Bronchial epithelial cell (primary cell): ENCODE data around the gene NOX4. TPM values are rescaled to one million over a fixed set of nuclear protein-coding genes. Genes with fewer than 3 reads are reported as not detected.
A peak's percentile ranks its signal among the peaks of the same experiment; 100 is the strongest.

ENCODE experiments used
- DNase-seq: peaks from one replicate; pipeline ENCODE4 v3.0.0-alpha.2; 2010; ENCODE audit warnings: low read depth
- FAIRE-seq: peaks from 2 replicates; lab custom pipeline; 2011; peaks lifted over from hg19 to GRCh38; lab: Jason Lieb, UNC
- H3K27me3 ChIP-seq: 2 replicates; pipeline ENCODE4 v1.5.1; 2011; ENCODE audit warnings: low read length; ENCODE audit not compliant: control insufficient read depth, insufficient read depth
- H3K36me3 ChIP-seq: 2 replicates; pipeline ENCODE4 v1.5.1; 2011; ENCODE audit warnings: low read length; ENCODE audit not compliant: control insufficient read depth, insufficient read depth
- H3K4me3 ChIP-seq: 2 replicates; pipeline ENCODE4 v1.5.1; 2011; ENCODE audit warnings: mild to moderate bottlenecking, low read depth, low read length, control low read depth
- CTCF ChIP-seq: IDR thresholded peaks from 2 replicates; pipeline ENCODE4 v1.5.1; 2011; ENCODE audit warnings: mild to moderate bottlenecking, moderate library complexity, low read length, control low read depth, inconsistent platforms; ENCODE audit not compliant: insufficient read depth, severe bottlenecking
- total RNA-seq: library from RNA; depleted of rRNA; stranded (reverse); fragments of >200 nt; gene quantifications from 2 replicates; pipeline ENCODE4 v1.2.1, GENCODE V29; 2014

NOX4 gene
- total RNA-seq, 1 donor from 2014 or later, result not detected

- H3K4me3 ChIP-seq, result no peak overlapping the region
These were observed 12.2 kb upstream of the NOX4 start for GRCh38 chr11:89503422-89503821.

GRCh38 chr11:89502301-89502700 is 11.1 kb upstream of the NOX4 start:
- H3K4me3 ChIP-seq, result no peak overlapping the region
- DNase-seq, result no peak
- no peak for FAIRE-seq
- peaks cover 2% of the 10 kb centered on the region for H3K27me3 ChIP-seq
- TF ChIP-seq CTCF, result no peak
- no peaks in the 10 kb centered on the region for H3K36me3 ChIP-seq

More at GRCh38 chr11:89503422-89503821, 12.2 kb upstream of the NOX4 start:
- no peak for TF ChIP-seq CTCF
- no peaks in the 10 kb centered on the region for H3K36me3 ChIP-seq
- no peak for FAIRE-seq
- DNase-seq, result no peak
- peaks cover 2% of the 10 kb centered on the region for H3K27me3 ChIP-seq

DNA sequence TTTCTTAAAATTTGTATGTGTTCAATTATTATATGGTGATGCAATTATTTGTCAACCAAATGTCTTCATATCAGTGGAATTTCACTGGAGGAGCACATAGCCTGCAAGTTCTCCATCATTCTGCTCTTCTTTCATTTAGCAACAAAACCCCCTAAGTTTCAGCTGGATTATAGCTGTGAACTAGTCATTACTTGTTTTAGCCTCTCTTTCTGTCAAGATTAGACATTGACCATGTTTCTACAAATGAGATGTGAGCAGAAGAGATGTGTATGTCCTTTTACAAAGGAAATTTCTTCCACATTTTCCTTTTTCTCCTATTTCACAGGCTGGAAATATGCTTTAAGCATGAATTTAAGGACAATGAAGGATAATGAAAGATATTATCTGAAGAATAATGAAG is 9.2 kb upstream of the NOX4 start:
- H3K27me3 ChIP-seq, result peaks cover under 1% of the 10 kb centered on the region
- H3K4me3 ChIP-seq, result no peak overlapping the region
- no peak for TF ChIP-seq CTCF
- no peak for FAIRE-seq
- DNase-seq, result no peak
- no peaks in the 10 kb centered on the region for H3K36me3 ChIP-seq

GRCh38 chr11:89498845-89499448 is 7.8 kb upstream of the NOX4 start:
- no peak for FAIRE-seq
- Histone ChIP-seq H3K4me3 (no peak overlapping the region), H3K27me3 (no peaks in the 10 kb centered on the region), H3K36me3 (no peaks in the 10 kb centered on the region)
- no peak for DNase-seq
- TF ChIP-seq CTCF, result no peak

DNA sequence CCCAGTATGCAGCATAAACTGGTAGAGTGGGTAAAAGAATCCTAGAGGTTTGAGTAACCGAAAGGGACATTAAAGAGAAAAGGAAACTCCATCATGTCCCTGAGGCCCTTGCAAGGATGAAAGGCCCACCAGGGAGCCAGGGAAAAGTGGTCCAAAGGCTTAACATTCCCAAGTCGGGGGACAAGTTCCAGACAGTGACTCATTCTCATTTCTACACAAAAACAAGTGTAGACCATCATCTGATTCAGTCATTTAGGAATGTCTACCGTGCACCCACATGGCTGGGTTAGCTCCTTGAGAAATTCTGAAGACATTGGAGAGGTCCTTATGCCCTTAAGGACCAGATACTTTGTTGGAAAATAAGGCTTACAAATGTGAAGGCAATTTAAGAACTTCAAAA is 4.8 kb upstream of the NOX4 start:
- DNase-seq (peak; percentile 85), FAIRE-seq (no peak)
- no peaks in the 10 kb centered on the region for H3K36me3 ChIP-seq

More for the DNA sequence above, 4.8 kb upstream of the NOX4 start:
- no peak overlapping the region for H3K4me3 ChIP-seq
- H3K27me3 ChIP-seq, result no peaks in the 10 kb centered on the region
- TF ChIP-seq CTCF, result no peak
